ENCODE results near the gene SGCD.

Gene SGCD

GRCh38 chr5:156496291-156496690 is 169.3 kb downstream of the SGCD start:
- no peak for TF ChIP-seq TARDBP (IDR thresholded peaks at IDR 0.05)
- no peak for TF ChIP-seq NFRKB (IDR thresholded peaks at IDR 0.05)
- no peak for TF ChIP-seq CTBP1 (IDR thresholded peaks at IDR 0.05; ENCODE audit: borderline replicate concordance)
- TF ChIP-seq ZNF384 (IDR thresholded peaks at IDR 0.05) = no peak
- no peak for TF ChIP-seq HDGF (IDR thresholded peaks at IDR 0.05; ENCODE audit: borderline replicate concordance)
- no peak for TF ChIP-seq BHLHE40 (IDR thresholded peaks at IDR 0.05; ENCODE audit: borderline replicate concordance)
- no peak for TF ChIP-seq LEF1 (IDR thresholded peaks at IDR 0.05; ENCODE audit: borderline replicate concordance)
- ChIA-PET CTCF (no interaction called here), POLR2A (no interaction called here)
- DNase-seq (ENCODE audit: extremely low spot score) = no peak

GRCh38 chr5:156497804-156498208 is 170.8 kb downstream of the SGCD start:
- no peak for DNase-seq (ENCODE audit: extremely low spot score)
- ChIA-PET CTCF (no interaction called here), POLR2A (no interaction called here)
- TF ChIP-seq L3MBTL2 (conservative IDR thresholded peaks at IDR 0.05) (no peak), BHLHE40 (IDR thresholded peaks at IDR 0.05; ENCODE audit: borderline replicate concordance) (no peak), SUZ12 (IDR thresholded peaks at IDR 0.05) (no peak), ARNT (IDR thresholded peaks at IDR 0.05) (no peak), CTBP1 (IDR thresholded peaks at IDR 0.05; ENCODE audit: borderline replicate concordance) (no peak), ELF4 (IDR thresholded peaks at IDR 0.05) (no peak), NFRKB (IDR thresholded peaks at IDR 0.05) (no peak), ZNF384 (IDR thresholded peaks at IDR 0.05) (no peak), FOXA1 (IDR thresholded peaks at IDR 0.05) (no peak), TARDBP (IDR thresholded peaks at IDR 0.05) (no peak), FOXM1 (IDR thresholded peaks at IDR 0.05; ENCODE audit: borderline replicate concordance) (no peak), FOXK2 (IDR thresholded peaks at IDR 0.05) (no peak)

- DNase-seq (ENCODE audit: extremely low spot score) = no peak
- CTCF ChIA-PET = no interaction called here
- TF ChIP-seq PKNOX1 (IDR thresholded peaks at IDR 0.05) (no peak), FOXA1 (IDR thresholded peaks at IDR 0.05) (no peak), BHLHE40 (IDR thresholded peaks at IDR 0.05; ENCODE audit: borderline replicate concordance) (no peak), FOXK2 (IDR thresholded peaks at IDR 0.05) (no peak), HDGF (IDR thresholded peaks at IDR 0.05; ENCODE audit: borderline replicate concordance) (no peak), TARDBP (IDR thresholded peaks at IDR 0.05) (no peak), NFRKB (IDR thresholded peaks at IDR 0.05) (no peak), ELF4 (IDR thresholded peaks at IDR 0.05) (no peak), FOXM1 (IDR thresholded peaks at IDR 0.05; ENCODE audit: borderline replicate concordance) (no peak), ARNT (IDR thresholded peaks at IDR 0.05) (no peak), SUZ12 (IDR thresholded peaks at IDR 0.05) (no peak), ZNF384 (IDR thresholded peaks at IDR 0.05) (no peak), LEF1 (IDR thresholded peaks at IDR 0.05; ENCODE audit: borderline replicate concordance) (no peak), L3MBTL2 (conservative IDR thresholded peaks at IDR 0.05) (no peak), SP1 (IDR thresholded peaks at IDR 0.05) (no peak), CTBP1 (IDR thresholded peaks at IDR 0.05; ENCODE audit: borderline replicate concordance) (no peak)
- POLR2A ChIA-PET = no interaction called here
These were observed 171.4 kb downstream of the SGCD start for GRCh38 chr5:156498226-156498980.

- no peak for DNase-seq (ENCODE audit: extremely low spot score)
- TF ChIP-seq L3MBTL2 (conservative IDR thresholded peaks at IDR 0.05) = no peak
- no peak for TF ChIP-seq FOXM1 (IDR thresholded peaks at IDR 0.05; ENCODE audit: borderline replicate concordance)
- no peak for TF ChIP-seq SUZ12 (IDR thresholded peaks at IDR 0.05)
- TF ChIP-seq LEF1 (IDR thresholded peaks at IDR 0.05; ENCODE audit: borderline replicate concordance) = no peak
- no peak for TF ChIP-seq TARDBP (IDR thresholded peaks at IDR 0.05)
- TF ChIP-seq ELF4 (IDR thresholded peaks at IDR 0.05) = no peak
- TF ChIP-seq PKNOX1 (IDR thresholded peaks at IDR 0.05) = no peak
- TF ChIP-seq SP1 (IDR thresholded peaks at IDR 0.05) = no peak
- TF ChIP-seq BHLHE40 (IDR thresholded peaks at IDR 0.05; ENCODE audit: borderline replicate concordance) = no peak
- no peak for TF ChIP-seq ZNF384 (IDR thresholded peaks at IDR 0.05)
- CTCF ChIA-PET = no interaction called here
- POLR2A ChIA-PET = no interaction called here
These were observed 173.8 kb downstream of the SGCD start for GRCh38 chr5:156500755-156501154.

GRCh38 chr5:156505101-156505500 is 178.1 kb downstream of the SGCD start:
- no peak for DNase-seq (ENCODE audit: extremely low spot score)
- no peak for TF ChIP-seq L3MBTL2 (conservative IDR thresholded peaks at IDR 0.05)
- no peak for TF ChIP-seq ELF4 (IDR thresholded peaks at IDR 0.05)
- no peak for TF ChIP-seq FOXA1 (IDR thresholded peaks at IDR 0.05)
- TF ChIP-seq LEF1 (IDR thresholded peaks at IDR 0.05; ENCODE audit: borderline replicate concordance) = no peak
- no peak for TF ChIP-seq SUZ12 (IDR thresholded peaks at IDR 0.05)
- TF ChIP-seq TARDBP (IDR thresholded peaks at IDR 0.05) = no peak
- no peak for TF ChIP-seq ARNT (IDR thresholded peaks at IDR 0.05)
- TF ChIP-seq ZNF384 (IDR thresholded peaks at IDR 0.05) = no peak
- TF ChIP-seq CTBP1 (IDR thresholded peaks at IDR 0.05; ENCODE audit: borderline replicate concordance) = no peak
- CTCF ChIA-PET = no interaction called here
- POLR2A ChIA-PET = no interaction called here

- no peak for TF ChIP-seq HDGF (IDR thresholded peaks at IDR 0.05; ENCODE audit: borderline replicate concordance)
- no peak for TF ChIP-seq SUZ12 (IDR thresholded peaks at IDR 0.05)
- TF ChIP-seq ELF4 (IDR thresholded peaks at IDR 0.05) = no peak
- TF ChIP-seq NFRKB (IDR thresholded peaks at IDR 0.05) = no peak
- TF ChIP-seq CTBP1 (IDR thresholded peaks at IDR 0.05; ENCODE audit: borderline replicate concordance) = no peak
- TF ChIP-seq ZNF384 (IDR thresholded peaks at IDR 0.05) = no peak
- TF ChIP-seq TARDBP (IDR thresholded peaks at IDR 0.05) = no peak
- TF ChIP-seq ARNT (IDR thresholded peaks at IDR 0.05) = no peak
- TF ChIP-seq PKNOX1 (IDR thresholded peaks at IDR 0.05) = no peak
- TF ChIP-seq LEF1 (IDR thresholded peaks at IDR 0.05; ENCODE audit: borderline replicate concordance) = no peak
- TF ChIP-seq SP1 (IDR thresholded peaks at IDR 0.05) = no peak
- no peak for TF ChIP-seq BHLHE40 (IDR thresholded peaks at IDR 0.05; ENCODE audit: borderline replicate concordance)
- no peak for TF ChIP-seq FOXA1 (IDR thresholded peaks at IDR 0.05)
- TF ChIP-seq FOXM1 (IDR thresholded peaks at IDR 0.05; ENCODE audit: borderline replicate concordance) = no peak
- no peak for TF ChIP-seq L3MBTL2 (conservative IDR thresholded peaks at IDR 0.05)
- ChIA-PET POLR2A (no interaction called here), CTCF (no interaction called here)
- DNase-seq (ENCODE audit: extremely low spot score) = no peak
These were observed 186.3 kb downstream of the SGCD start for GRCh38 chr5:156513123-156513815.

Measured in HEK293T (cell line).